CMK (cell line): Measurements from ENCODE around the gene DND1.
"Not testable (repeated sequence)": the region's sequence is repeated elsewhere in the genome, so short reads cannot be mapped to it uniquely, and the experiment has no call there.

Experiments used
- DNase-seq: peaks from one replicate; pipeline ENCODE4 v3.0.0-alpha.2; 2010; ENCODE audit warnings: low read depth

The DND1 gene

GRCh38 chr5:140631036-140631417 lies 42.3 kb downstream of the DND1 start:
- DNase-seq, result no peak

- DNase-seq, result no peak
Measured at GRCh38 chr5:140630292-140631035, 42.9 kb downstream of the DND1 start.

- DNase-seq, result no peak
Measured at GRCh38 chr5:140628711-140629110, 44.7 kb downstream of the DND1 start.

- DNase-seq, result no peak
Measured at GRCh38 chr5:140627972-140628371, 45.4 kb downstream of the DND1 start.

- DNase-seq, result not testable (repeated sequence)
Measured at GRCh38 chr5:140624886-140625285, 48.5 kb downstream of the DND1 start.

GRCh38 chr5:140623061-140623460 lies 50.3 kb downstream of the DND1 start:
- DNase-seq, result not testable (repeated sequence)

GRCh38 chr5:140622301-140622700 lies 51.1 kb downstream of the DND1 start:
- DNase-seq, result no peak
